Measurements from ENCODE around the gene NPAS3. TPM values are rescaled to one million over a fixed set of nuclear protein-coding genes. Genes with fewer than 3 reads are reported as not detected.

Gene NPAS3
- total RNA-seq, 3 donors from 2014 or later: 0.96 to 4.0 (median 2.0) TPM

- intact Hi-C loops (cut with DNase I; ENCODE audit: low total_unique reads): no loop called here
- DNase-seq (ENCODE audit: low spot score in 2 of 2): no peak
- TF ChIP-seq POLR2A (IDR thresholded peaks at IDR 0.05) (no peak), POLR2AphosphoS5 (IDR thresholded peaks at IDR 0.05) (no peak)
- Histone ChIP-seq H3K4me3 (no peak overlapping the region), H3K27me3 (no peaks in the 10 kb centered on the region), H3K9me3 (no peaks in the 10 kb centered on the region), H3K27ac (no peak overlapping the region), H3K36me3 (no peaks in the 10 kb centered on the region), H3K4me1 (no peaks in the 10 kb centered on the region)
These were observed 731.6 kb downstream of the NPAS3 start for GRCh38 chr14:33670235-33670634.

GRCh38 chr14:33671556-33671955 lies 732.9 kb downstream of the NPAS3 start:
- Histone ChIP-seq H3K4me1 (no peaks in the 10 kb centered on the region), H3K4me3 (no peak overlapping the region), H3K9me3 (no peaks in the 10 kb centered on the region), H3K27me3 (no peaks in the 10 kb centered on the region), H3K27ac (no peak overlapping the region), H3K36me3 (no peaks in the 10 kb centered on the region)
- TF ChIP-seq POLR2A (IDR thresholded peaks at IDR 0.05): no peak
- no peak for TF ChIP-seq POLR2AphosphoS5 (IDR thresholded peaks at IDR 0.05)
- TF ChIP-seq CTCF (IDR thresholded peaks at IDR 0.05): no peak
- no peak for DNase-seq (ENCODE audit: low spot score in 2 of 2)
- intact Hi-C loops (cut with DNase I; ENCODE audit: low total_unique reads): no loop called here

- H3K27me3 ChIP-seq: no peaks in the 10 kb centered on the region
- no peak overlapping the region for H3K27ac ChIP-seq
- no peak for DNase-seq (ENCODE audit: low spot score in 2 of 2)
- H3K4me3 ChIP-seq: no peak overlapping the region
- no peaks in the 10 kb centered on the region for H3K36me3 ChIP-seq
- no peaks in the 10 kb centered on the region for H3K4me1 ChIP-seq
- no peaks in the 10 kb centered on the region for H3K9me3 ChIP-seq
- TF ChIP-seq POLR2AphosphoS5 (IDR thresholded peaks at IDR 0.05) (no peak), CTCF (IDR thresholded peaks at IDR 0.05) (no peak), POLR2A (IDR thresholded peaks at IDR 0.05) (no peak)
- intact Hi-C loops (cut with DNase I; ENCODE audit: low total_unique reads): no loop called here
These were observed 736.2 kb downstream of the NPAS3 start for GRCh38 chr14:33674927-33675326.

- Histone ChIP-seq H3K4me1 (no peaks in the 10 kb centered on the region), H3K4me3 (no peak overlapping the region), H3K9me3 (no peaks in the 10 kb centered on the region), H3K36me3 (no peaks in the 10 kb centered on the region), H3K27me3 (no peaks in the 10 kb centered on the region), H3K27ac (no peak overlapping the region)
- intact Hi-C loops (cut with DNase I; ENCODE audit: low total_unique reads): no loop called here
- no peak for DNase-seq (ENCODE audit: low spot score in 2 of 2)
- TF ChIP-seq CTCF (IDR thresholded peaks at IDR 0.05) (no peak), POLR2AphosphoS5 (IDR thresholded peaks at IDR 0.05) (no peak), POLR2A (IDR thresholded peaks at IDR 0.05) (no peak)
These were observed 736.9 kb downstream of the NPAS3 start for GRCh38 chr14:33675415-33676130.

- Histone ChIP-seq H3K27me3 (no peaks in the 10 kb centered on the region), H3K36me3 (no peaks in the 10 kb centered on the region), H3K4me1 (no peaks in the 10 kb centered on the region), H3K27ac (no peak overlapping the region), H3K9me3 (no peaks in the 10 kb centered on the region), H3K4me3 (no peak overlapping the region)
- DNase-seq (ENCODE audit: low spot score in 2 of 2): no peak
- intact Hi-C loops (cut with DNase I; ENCODE audit: low total_unique reads): no loop called here
- no peak for TF ChIP-seq CTCF (IDR thresholded peaks at IDR 0.05)
These were observed 737.5 kb downstream of the NPAS3 start for GRCh38 chr14:33676135-33676566.

Data from breast epithelium (tissue), 4 donors.